Endothelial cell (in vitro differentiated cells): ENCODE results near the gene TADA2B. TPM values are rescaled to one million over a fixed set of nuclear protein-coding genes. Genes with fewer than 3 reads are reported as not detected.
"Not testable (repeated sequence)": the region's sequence is repeated elsewhere in the genome, so short reads cannot be mapped to it uniquely, and the experiment has no call there.

Experiments
- DNase-seq: peaks from one replicate; pipeline ENCODE4 v3.0.0; 2021; ENCODE audit warnings: low spot score
- H3K27ac Mint-ChIP-seq: one replicate; pipeline ENCODE4 v1.8.0; 2021; ENCODE audit warnings: mixed read lengths, inconsistent platforms; ENCODE audit not compliant: unreplicated experiment
- H3K27me3 Mint-ChIP-seq: one replicate; pipeline ENCODE4 v1.8.0; 2021; ENCODE audit warnings: mild to moderate bottlenecking, moderate library complexity, mixed read lengths, inconsistent platforms; ENCODE audit not compliant: unreplicated experiment
- H3K36me3 Mint-ChIP-seq: one replicate; pipeline ENCODE4 v1.8.0; 2021; ENCODE audit warnings: mild to moderate bottlenecking, low read depth, mixed read lengths, inconsistent platforms; ENCODE audit not compliant: unreplicated experiment
- H3K4me1 Mint-ChIP-seq: one replicate; pipeline ENCODE4 v1.8.0; 2021; ENCODE audit warnings: mild to moderate bottlenecking, mixed read lengths, inconsistent platforms; ENCODE audit not compliant: unreplicated experiment
- H3K4me3 Mint-ChIP-seq: one replicate; pipeline ENCODE4 v1.8.0; 2021; ENCODE audit warnings: mild to moderate bottlenecking, mixed read lengths, inconsistent platforms; ENCODE audit not compliant: unreplicated experiment
- H3K9me3 Mint-ChIP-seq: one replicate; pipeline ENCODE4 v1.8.0; 2021; ENCODE audit warnings: mixed read lengths, inconsistent platforms; ENCODE audit not compliant: unreplicated experiment
- CTCF ChIP-seq: fragments of 200-600 bp; sonication (generic); IDR thresholded peaks from one replicate; pipeline ENCODE4 v1.5.0; 2021; ENCODE audit warnings: antibody characterized with exemption; ENCODE audit not compliant: unreplicated experiment
- total RNA-seq: library from RNA; stranded (reverse); fragmentation: NEBNext Ultra II Directional; extraction: Animal tissue kit (Norgen Biotek cat#: 25700); gene quantifications from one replicate; pipeline ENCODE4 v1.2.1, GENCODE V29; 2021; ENCODE audit not compliant: unreplicated experiment

The TADA2B gene
- total RNA-seq, 1 donor from 2014 or later: 20.2 TPM

DNA sequence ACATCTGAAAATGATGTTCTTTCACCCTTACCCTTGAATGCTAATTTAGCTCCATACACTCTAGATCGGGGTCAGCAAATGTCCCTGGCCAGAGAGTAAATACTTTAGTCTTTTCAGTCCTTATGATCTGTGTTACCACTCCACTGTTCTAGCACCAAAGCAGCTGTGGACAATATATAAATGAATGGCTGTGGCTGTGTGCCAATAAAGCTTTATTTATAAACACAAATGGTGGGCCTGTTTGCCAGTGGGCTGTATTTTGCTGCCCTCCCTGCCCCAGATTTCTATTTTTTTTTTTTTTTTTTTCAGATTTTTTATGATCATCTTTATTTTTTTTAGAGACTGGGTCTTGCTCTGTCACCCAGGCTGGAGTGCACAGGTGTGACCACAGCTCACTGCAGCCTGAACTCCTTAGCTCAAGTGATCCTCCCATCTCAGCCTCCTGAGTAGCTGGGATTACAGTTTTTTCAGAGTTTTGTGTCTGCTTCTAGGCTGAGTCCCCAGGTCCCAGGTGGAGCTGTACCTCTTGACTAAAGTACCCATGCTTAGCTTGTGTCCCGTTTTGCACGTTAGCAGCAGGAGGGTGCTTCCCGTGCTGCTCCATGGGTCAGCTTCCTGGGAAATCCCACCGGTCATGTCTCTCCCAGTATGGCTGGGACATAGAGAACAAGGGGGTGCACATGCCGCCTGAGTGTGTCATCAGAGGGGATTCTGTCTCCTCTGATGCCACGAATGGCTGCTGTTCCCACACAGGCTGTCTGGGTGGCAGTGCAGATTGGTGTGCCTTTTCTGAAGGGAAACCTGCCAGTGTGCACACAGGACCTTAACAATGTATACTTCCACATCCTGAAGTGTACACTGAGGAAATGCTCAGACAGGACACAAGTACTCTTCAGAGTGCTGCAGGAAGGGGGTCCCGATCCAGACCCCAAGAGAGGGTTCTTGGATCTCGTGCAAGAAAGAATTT lies 40.7 kb downstream of the TADA2B start:
- Mint-ChIP-seq H3K4me1 (no peaks in the 10 kb centered on the region), H3K27ac (no peak overlapping the region), H3K36me3 (no peaks in the 10 kb centered on the region), H3K9me3 (no peaks in the 10 kb centered on the region), H3K27me3 (peaks cover 3% of the 10 kb centered on the region), H3K4me3 (no peak overlapping the region)
- no peak for DNase-seq
- no peak for TF ChIP-seq CTCF

- DNase-seq, H3K27me3 Mint-ChIP-seq, H3K4me3 Mint-ChIP-seq, H3K9me3 Mint-ChIP-seq, H3K4me1 Mint-ChIP-seq, H3K36me3 Mint-ChIP-seq, H3K27ac Mint-ChIP-seq: not testable (repeated sequence)
Observed at GRCh38 chr4:7084564-7084961, 41.4 kb downstream of the TADA2B start.

DNA sequence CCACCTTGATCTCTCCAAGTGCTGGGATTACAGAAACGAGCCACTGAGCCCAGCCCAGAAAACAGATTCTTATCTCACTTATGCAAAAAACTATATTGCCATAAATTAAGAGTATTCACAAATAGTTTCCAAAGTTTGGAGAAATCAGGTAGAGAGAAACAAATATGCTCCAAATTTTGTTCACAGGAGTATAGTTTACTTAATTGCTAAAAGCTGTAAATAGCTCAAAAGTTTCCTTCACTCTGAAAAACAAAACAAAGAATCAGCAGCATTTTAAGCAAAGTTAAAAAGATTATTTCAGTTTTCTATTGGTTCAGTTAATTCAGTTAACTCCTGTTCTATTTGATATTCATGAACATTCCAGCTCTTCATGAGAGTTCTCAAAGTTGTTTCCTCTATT lies 43.2 kb downstream of the TADA2B start:
- Mint-ChIP-seq H3K9me3 (no peaks in the 10 kb centered on the region), H3K36me3 (no peaks in the 10 kb centered on the region), H3K27me3 (peaks cover 5% of the 10 kb centered on the region), H3K27ac (no peak overlapping the region), H3K4me3 (no peak overlapping the region), H3K4me1 (no peaks in the 10 kb centered on the region)
- no peak for DNase-seq
- no peak for TF ChIP-seq CTCF

GRCh38 chr4:7087036-7087435 lies 43.9 kb downstream of the TADA2B start:
- no peak for TF ChIP-seq CTCF
- Mint-ChIP-seq H3K27me3 (peaks cover 5% of the 10 kb centered on the region), H3K36me3 (no peaks in the 10 kb centered on the region), H3K4me3 (no peak overlapping the region), H3K4me1 (no peaks in the 10 kb centered on the region), H3K9me3 (no peaks in the 10 kb centered on the region), H3K27ac (no peak overlapping the region)
- no peak for DNase-seq

GRCh38 chr4:7089213-7089986 lies 46.2 kb downstream of the TADA2B start:
- Mint-ChIP-seq H3K27me3 (peaks cover 5% of the 10 kb centered on the region), H3K4me1 (no peaks in the 10 kb centered on the region), H3K36me3 (no peaks in the 10 kb centered on the region), H3K4me3 (no peak overlapping the region), H3K27ac (no peak overlapping the region), H3K9me3 (no peaks in the 10 kb centered on the region)
- DNase-seq: no peak
- no peak for TF ChIP-seq CTCF
